RWPE2 (cell line): Measurements from ENCODE around the gene SPRING1.
"Not testable (repeated sequence)": the region's sequence is repeated elsewhere in the genome, so short reads cannot be mapped to it uniquely, and the experiment has no call there.

Experiments used
- ATAC-seq: fragments of 200-7000 bp; cut with Tn5 transposase; 3 replicates; pipeline ENCODE4 v1.9.1; 2021; ENCODE audit warnings: low read depth
- DNase-seq: peaks from one replicate; pipeline ENCODE4 v3.0.0-alpha.2; 2020; ENCODE audit warnings: low spot score
- H3K27ac ChIP-seq: fragments of 450-650 bp; 2 replicates; pipeline ENCODE4 v1.5.1; 2017; ENCODE audit warnings: mild to moderate bottlenecking; ENCODE audit not compliant: poor library complexity, severe bottlenecking
- H3K27me3 ChIP-seq: fragments of 250-450 bp; sonication (Bioruptor Pico); 2 replicates; pipeline ENCODE4 v1.5.1; 2021; ENCODE audit warnings: mild to moderate bottlenecking, moderate library complexity; ENCODE audit not compliant: insufficient read depth, poor library complexity, severe bottlenecking
- H3K36me3 ChIP-seq: fragments of 250-450 bp; sonication (Bioruptor Pico); 2 replicates; pipeline ENCODE4 v1.5.1; 2020; ENCODE audit warnings: low read depth, mild to moderate bottlenecking, moderate library complexity
- H3K4me1 ChIP-seq: fragments of 250-450 bp; sonication (Bioruptor Pico); 2 replicates; pipeline ENCODE4 v1.5.1; 2021; ENCODE audit warnings: mild to moderate bottlenecking, moderate library complexity; ENCODE audit not compliant: insufficient read depth, poor library complexity, severe bottlenecking
- H3K4me3 ChIP-seq: fragments of 250-450 bp; sonication (Bioruptor Pico); 2 replicates; pipeline ENCODE4 v1.5.1; 2021; ENCODE audit warnings: mild to moderate bottlenecking, moderate library complexity; ENCODE audit not compliant: severe bottlenecking
- H3K9me3 ChIP-seq: fragments of 250-450 bp; sonication (Bioruptor Pico); 2 replicates; pipeline ENCODE4 v1.5.1; 2021; ENCODE audit warnings: mild to moderate bottlenecking, moderate library complexity; ENCODE audit not compliant: severe bottlenecking
- TF ChIP-seq, protein P1 (sequence below): fragments of 450-650 bp; IDR thresholded peaks from one replicate; pipeline ENCODE4 v1.5.1; 2017; ENCODE audit warnings: mild to moderate bottlenecking, moderate library complexity; ENCODE audit not compliant: poor library complexity, severe bottlenecking

Gene SPRING1

GRCh38 chr12:116759783-116760621 is 22.1 kb upstream of the SPRING1 start:
- H3K4me3 ChIP-seq = no peak overlapping the region
- TF ChIP-seq, protein P1, sequence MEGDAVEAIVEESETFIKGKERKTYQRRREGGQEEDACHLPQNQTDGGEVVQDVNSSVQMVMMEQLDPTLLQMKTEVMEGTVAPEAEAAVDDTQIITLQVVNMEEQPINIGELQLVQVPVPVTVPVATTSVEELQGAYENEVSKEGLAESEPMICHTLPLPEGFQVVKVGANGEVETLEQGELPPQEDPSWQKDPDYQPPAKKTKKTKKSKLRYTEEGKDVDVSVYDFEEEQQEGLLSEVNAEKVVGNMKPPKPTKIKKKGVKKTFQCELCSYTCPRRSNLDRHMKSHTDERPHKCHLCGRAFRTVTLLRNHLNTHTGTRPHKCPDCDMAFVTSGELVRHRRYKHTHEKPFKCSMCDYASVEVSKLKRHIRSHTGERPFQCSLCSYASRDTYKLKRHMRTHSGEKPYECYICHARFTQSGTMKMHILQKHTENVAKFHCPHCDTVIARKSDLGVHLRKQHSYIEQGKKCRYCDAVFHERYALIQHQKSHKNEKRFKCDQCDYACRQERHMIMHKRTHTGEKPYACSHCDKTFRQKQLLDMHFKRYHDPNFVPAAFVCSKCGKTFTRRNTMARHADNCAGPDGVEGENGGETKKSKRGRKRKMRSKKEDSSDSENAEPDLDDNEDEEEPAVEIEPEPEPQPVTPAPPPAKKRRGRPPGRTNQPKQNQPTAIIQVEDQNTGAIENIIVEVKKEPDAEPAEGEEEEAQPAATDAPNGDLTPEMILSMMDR = peak; percentile 9
- ATAC-seq (no peak), DNase-seq (no peak)
- H3K27me3 ChIP-seq = no peaks in the 10 kb centered on the region
- H3K27ac ChIP-seq = no peak overlapping the region
- no peaks in the 10 kb centered on the region for H3K36me3 ChIP-seq
- H3K4me1 ChIP-seq = no peaks in the 10 kb centered on the region
- H3K9me3 ChIP-seq = no peaks in the 10 kb centered on the region

DNA sequence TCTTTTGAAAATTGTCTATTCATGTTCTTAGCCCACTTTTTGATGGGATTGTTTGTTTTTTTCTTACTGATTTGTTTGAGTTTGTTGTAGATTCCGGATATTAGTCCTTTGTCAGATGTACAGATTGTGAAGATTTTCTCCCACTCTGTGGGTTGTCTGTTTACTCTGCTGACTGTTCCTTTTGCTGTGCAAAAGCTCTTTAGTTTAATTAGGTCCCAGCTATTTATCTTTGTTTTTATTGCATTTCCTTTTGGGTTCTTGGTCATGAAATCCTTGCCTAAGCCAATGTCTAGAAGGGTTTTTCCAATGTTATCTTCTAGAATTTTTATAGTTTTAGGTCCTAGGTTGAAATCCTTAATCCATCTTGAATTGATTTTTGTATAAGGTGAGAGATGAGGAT is 16.9 kb upstream of the SPRING1 start:
- not testable (repeated sequence) for H3K4me3 ChIP-seq, H3K4me1 ChIP-seq, H3K9me3 ChIP-seq, H3K27ac ChIP-seq, ATAC-seq, DNase-seq, H3K36me3 ChIP-seq, H3K27me3 ChIP-seq

- H3K4me3 ChIP-seq, ATAC-seq, H3K9me3 ChIP-seq, DNase-seq, H3K27me3 ChIP-seq, H3K36me3 ChIP-seq, H3K4me1 ChIP-seq, H3K27ac ChIP-seq: not testable (repeated sequence)
Observed at GRCh38 chr12:116754097-116754496, 16.2 kb upstream of the SPRING1 start.

DNA sequence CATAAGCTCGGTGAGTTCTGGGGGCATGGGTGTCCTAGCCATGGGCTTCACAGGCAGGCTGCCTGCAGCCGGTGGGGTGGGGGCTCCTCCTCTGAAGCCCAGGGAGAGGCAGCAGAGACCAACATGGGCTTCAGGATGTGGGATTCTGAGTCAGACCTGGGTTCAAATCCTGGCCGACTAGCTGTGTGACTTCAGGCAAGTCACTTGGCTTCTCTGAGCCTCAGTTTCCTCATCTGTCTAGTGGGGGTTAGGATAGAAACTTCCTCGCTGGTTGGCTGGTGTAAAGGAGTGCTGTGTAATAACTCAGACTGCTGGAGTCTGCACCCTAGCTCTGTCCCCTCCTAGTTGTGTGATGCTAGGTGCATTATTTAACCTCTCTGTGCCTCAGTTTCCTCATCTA is 12.4 kb upstream of the SPRING1 start:
- H3K4me3 ChIP-seq = no peak overlapping the region
- H3K27me3 ChIP-seq = no peaks in the 10 kb centered on the region
- no peak for ATAC-seq
- H3K36me3 ChIP-seq = no peaks in the 10 kb centered on the region
- H3K27ac ChIP-seq = no peak overlapping the region
- H3K4me1 ChIP-seq = no peaks in the 10 kb centered on the region
- H3K9me3 ChIP-seq = no peaks in the 10 kb centered on the region
- TF ChIP-seq, protein P1 = no peak
- no peak for DNase-seq

DNA sequence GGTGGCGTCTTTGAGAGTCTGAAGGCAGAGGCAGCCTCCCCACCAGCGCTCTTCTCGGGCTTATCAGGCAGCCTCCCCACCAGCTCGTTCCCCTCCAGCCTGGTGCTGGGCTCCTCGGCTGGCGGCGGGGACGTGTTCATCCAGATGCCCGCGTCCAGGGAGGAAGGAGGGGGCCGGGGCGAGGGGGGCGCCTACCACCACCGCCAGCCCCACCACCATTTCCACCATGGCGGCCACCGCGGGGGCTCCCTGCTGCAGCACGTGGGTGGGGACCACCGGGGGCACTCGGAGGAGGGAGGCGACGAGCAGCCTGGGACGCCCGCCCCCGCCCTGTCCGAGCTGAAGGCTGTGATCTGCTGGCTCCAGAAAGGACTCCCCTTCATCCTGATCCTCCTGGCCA is 12.0 kb upstream of the SPRING1 start:
- Histone ChIP-seq H3K4me3 (no peak overlapping the region), H3K27ac (no peak overlapping the region), H3K27me3 (no peaks in the 10 kb centered on the region), H3K4me1 (no peaks in the 10 kb centered on the region), H3K36me3 (no peaks in the 10 kb centered on the region), H3K9me3 (no peaks in the 10 kb centered on the region)
- no peak for ATAC-seq
- DNase-seq = no peak
- TF ChIP-seq, protein P1 = no peak

DNA sequence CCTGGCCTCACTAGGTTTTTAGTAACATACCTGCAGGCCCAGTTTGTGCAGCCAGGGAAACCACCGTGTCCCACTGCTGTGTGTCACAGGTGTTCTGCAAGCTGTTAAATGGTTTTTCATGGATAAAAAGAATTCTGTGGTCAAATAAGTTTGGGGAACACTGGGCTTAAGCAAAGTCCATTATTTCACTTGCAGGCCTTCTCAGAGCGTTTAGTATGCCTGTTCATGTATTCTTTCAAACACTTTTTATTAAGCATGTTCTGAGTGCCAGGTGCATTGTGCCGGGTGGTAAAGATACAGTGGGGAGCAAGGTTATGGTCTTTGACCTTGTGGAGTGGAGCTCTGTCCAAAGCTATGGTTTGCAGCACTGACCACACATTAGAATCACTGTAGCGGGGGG is 7.7 kb upstream of the SPRING1 start:
- DNase-seq (no peak), ATAC-seq (no peak)
- H3K9me3 ChIP-seq = no peaks in the 10 kb centered on the region
- H3K27ac ChIP-seq = no peak overlapping the region
- no peaks in the 10 kb centered on the region for H3K4me1 ChIP-seq
- no peaks in the 10 kb centered on the region for H3K36me3 ChIP-seq
- H3K27me3 ChIP-seq = no peaks in the 10 kb centered on the region
- TF ChIP-seq, protein P1 = no peak
- no peak overlapping the region for H3K4me3 ChIP-seq
